NCI-H2107 (cell line): ENCODE results near the gene ZNF219.
"Not testable (repeated sequence)": the region's sequence is repeated elsewhere in the genome, so short reads cannot be mapped to it uniquely, and the experiment has no call there.

ENCODE experiments used
- DNase-seq: peaks from one replicate; lab custom pipeline; 2025; lab: John Stamatoyannopoulos, UW

The ZNF219 gene

DNA sequence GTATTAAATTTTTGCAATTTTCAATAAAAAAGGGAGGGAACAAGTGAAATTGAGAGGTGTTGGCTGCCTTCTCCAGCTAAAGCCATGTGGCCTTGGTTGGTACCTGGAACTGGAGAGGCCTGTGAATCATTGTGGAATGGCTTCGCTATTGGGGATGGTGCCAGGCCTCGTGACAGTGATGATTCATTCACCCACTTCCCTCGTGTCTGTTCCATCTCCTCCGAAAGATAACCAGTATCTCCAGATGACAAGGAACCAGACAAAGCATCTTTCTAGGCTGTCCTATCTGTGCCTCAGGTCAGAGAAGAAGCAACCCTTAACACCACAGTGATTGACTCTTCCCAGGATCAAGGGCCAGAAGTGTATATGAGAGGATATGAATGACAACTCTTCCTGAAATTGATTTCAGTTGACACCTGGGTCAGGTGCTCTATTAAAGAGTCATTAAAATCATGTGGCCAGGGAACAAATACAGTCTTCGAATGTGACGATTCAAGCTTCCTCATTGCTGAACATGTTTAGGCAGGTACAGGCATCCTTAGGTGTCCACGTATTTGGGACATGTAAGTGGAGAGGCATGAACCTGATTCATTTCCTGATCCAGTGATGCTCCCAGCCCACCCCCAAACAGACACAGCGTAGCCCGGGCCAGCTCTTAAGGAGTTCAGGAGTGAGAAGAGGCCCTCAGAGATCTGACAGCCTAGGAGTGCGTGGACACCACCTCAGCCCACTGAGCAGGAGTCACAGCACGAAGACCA is 56.6 kb downstream of the ZNF219 start, which contains the start of gene RNASE7:
RNASE7 (plus strand) TSS at position 687 of the 758 bp plus-strand sequence. CDS start 631 bp downstream, outside the sequence.
- DNase-seq = no peak

DNA sequence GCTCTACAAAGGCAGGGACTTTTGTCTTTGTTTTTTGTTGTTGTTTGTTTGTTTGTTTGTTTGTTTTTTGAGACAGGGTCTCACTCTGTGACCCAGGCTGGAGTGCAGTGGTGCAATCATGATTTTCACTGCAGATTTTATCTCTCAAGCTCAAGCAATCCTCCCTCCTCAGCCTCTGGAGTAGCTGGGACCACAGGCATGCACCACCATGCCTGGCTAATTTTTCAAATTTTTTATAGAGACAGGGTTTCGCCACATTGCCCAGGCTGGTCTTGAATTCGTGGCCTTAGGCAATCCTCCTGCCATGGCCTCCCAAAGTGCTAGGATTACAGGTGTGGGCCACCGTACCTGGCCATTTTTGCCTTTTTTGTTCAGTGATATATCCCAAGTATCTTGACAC is 57.5 kb downstream of the ZNF219 start:
- DNase-seq = not testable (repeated sequence)

DNA sequence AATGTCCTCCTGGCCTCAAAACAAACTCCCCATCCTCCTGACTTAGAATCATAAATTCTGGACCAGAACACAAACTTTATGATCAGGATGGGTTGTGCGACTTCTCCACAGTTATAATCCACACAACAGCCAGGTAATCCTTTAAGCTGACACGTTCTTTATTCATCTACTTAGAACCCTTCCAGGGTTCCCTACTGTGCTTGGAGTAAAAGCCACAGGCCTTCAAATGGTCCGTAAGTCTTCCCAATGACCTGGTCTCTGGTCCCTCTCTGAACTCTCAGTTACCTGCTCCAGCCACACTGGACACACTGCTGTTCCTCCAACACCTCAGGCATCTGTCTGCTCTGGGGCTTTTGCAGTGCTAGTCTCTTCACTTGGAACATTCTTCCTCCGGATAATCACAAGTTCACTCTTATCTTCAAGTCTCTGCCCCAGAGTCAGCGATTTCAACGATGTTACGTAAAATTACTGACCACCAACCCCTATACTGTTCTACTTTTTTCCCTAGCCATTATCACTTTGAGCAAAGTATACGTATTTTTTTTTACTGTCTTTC is 58.0 kb downstream of the ZNF219 start:
- no peak for DNase-seq
